ENCODE results near the gene PRKAA1.
"Not testable (repeated sequence)": the region's sequence is repeated elsewhere in the genome, so short reads cannot be mapped to it uniquely, and the experiment has no call there.

PRKAA1 gene

DNA sequence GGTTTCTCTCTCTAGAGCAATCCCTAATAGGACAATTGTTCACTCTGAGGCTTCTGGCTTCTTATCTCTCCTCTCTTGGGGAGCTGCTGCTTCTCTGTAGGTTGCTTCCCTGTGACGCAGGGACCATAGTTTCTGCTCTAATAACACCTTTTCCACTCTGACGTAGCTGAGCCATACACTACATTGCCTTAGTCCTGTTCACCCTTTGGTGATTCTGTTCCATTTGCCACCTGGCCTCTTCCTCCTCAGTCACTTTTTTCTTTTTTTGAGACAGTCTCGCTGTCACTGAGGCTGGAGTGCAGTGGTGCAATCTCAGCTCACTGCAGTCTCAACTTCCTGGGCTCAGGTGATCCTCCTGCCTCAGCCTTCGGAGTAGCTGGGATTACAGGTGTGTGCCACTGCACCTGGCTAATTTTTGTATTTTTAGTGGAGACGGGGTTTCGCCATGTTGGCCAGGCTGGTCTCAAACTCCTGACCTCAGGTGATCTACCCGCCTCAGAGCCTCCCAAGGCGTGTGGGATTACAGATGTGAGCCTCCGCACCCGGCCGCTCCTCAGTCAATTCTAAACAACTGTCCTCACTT lies 27.4 kb upstream of the PRKAA1 start:
- DNase-seq (ENCODE audit: low read depth): not testable (repeated sequence)

DNA sequence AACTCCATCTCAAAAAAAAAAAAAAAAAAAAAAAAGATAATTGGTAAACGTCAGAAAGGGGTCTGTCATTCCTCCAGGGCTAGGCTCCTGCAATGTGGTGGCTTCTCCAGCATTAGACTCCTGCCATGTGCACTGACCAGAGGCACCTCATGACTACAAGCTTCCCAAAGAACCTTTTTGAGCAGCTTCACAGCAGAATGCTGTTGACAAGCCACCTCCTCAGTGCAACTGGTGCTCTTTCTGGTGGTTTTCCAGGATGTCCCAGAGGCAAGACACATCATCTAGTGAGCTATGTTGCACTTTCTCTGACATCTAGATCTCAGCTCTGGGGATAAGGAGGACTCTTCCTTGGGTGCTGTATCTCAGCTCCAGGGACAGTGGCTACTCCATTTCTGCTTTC lies 25.3 kb upstream of the PRKAA1 start:
- DNase-seq (ENCODE audit: low read depth): no peak

DNA sequence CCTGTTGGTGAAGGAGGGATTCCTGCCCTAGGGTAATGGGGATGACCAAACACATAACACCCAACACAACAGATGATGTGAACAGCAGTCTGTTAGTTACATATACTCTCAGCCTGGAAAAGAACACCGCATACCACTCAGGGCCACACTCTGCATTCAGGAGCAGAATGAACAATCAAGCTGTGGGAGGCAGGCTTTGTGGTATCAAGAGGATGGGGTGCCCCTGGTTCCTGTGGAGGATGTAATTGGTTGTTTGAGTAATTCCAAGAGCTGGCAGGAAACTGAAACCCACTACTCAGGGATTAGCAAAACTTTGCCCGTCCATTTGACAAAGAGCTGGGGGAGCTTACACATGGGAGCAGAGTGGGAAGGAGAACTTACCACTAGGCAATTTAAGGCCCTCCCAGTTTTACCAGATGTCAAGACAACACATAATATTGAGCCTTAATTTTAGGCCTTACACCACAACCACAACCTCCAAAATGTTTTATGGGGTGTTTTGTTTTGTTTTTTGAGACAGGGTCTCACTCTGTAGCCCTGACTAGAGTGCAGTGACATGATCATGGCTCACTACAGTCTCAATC lies 15.6 kb upstream of the PRKAA1 start:
- DNase-seq (ENCODE audit: low read depth): no peak

DNA sequence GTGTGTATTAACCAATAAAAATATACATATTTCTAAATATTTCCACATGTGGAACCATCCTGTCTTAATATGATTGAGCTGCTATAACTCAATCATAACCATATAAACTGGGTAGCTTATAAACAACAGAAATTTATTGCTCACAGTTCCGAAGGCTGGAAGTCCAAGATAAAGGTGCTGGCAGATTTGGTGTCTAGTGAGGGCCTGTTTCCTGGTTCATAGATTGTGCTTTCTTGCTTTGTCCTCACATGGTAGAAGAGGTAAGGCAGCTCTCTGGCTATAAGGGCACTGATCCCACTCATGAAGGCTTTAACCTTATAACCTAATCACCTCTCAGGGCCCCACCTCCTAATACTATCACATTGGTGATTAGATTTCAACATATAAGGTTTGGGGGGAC lies 14.0 kb upstream of the PRKAA1 start:
- DNase-seq (ENCODE audit: low read depth): no peak

DNA sequence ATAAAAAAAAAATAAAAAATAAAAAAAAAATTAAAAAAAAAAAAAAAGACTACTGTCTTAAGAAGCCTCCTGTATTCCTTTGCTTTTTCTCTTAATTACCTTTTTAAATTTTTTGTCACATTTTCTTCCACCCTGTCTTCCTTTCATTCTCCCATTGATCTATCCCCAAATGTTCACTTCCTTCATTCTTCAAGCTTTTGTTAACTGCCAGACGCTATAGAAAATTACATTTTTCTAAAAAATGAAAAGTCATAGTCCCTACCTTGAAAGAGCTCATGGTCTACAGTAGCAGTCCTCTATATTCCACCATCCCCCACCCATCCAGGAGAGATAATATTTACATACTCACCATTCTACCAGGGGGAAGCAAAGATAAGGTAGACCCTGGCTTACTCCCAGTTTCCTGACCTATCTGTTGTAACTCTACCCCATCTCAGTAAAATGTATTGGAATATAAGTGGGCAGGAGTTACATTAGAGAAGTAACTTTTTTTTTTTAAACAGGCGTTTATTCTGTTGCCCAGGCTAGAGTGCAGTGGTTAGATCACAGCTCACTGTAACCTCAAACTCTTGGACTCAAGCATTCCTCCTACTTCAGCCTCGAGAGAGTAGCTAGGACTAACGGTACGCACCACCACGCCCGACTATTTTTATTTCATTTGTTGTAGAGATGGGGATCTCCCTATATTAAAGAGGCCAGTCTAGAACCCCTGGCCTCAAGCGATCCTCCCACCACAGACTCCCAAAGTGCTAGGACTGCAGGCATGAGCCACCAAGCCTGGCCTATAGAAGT lies 3.8 kb upstream of the PRKAA1 start:
- no peak for DNase-seq (ENCODE audit: low read depth)

DNA sequence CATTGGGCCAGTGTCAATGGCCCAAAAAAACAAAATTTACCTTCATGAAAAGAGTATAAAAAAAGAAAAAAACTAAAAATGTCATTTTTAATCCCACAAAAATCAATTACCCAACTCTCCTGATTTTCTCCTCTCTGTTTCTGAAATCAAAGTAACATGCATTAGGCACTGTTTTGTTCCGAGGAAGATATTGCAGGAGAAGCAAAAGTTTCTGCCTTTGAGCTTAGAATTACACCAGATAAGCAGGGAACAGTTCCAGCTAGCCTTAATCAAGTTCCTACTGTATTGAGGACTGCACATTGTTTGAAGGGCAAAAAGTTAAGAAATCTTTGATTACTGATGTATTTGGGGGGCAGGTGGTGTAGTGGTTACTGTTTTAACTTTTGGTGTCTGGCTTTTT lies 1.1 kb upstream of the PRKAA1 start:
- DNase-seq (ENCODE audit: low read depth): no peak

DNA sequence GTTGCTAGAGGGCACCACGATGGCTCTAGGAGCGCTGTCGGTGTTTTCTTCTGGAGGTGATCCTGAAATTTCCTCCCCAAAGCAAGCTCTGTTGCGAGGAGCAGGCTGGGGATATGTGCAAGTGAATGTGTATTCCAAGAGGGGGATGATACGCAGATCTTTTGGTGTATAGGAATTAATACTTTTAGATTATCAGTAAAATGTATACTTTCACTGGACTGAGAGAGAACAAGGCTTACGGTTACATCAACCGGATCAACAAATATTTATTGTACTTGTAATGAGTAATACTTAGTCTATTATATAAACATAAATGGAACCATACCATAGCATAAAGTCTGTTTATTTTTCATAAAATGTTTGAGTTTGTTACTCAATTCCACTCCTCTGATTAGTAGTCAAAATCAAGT lies 632 bp upstream of the PRKAA1 start:
- no peak for DNase-seq (ENCODE audit: low read depth)

DNA sequence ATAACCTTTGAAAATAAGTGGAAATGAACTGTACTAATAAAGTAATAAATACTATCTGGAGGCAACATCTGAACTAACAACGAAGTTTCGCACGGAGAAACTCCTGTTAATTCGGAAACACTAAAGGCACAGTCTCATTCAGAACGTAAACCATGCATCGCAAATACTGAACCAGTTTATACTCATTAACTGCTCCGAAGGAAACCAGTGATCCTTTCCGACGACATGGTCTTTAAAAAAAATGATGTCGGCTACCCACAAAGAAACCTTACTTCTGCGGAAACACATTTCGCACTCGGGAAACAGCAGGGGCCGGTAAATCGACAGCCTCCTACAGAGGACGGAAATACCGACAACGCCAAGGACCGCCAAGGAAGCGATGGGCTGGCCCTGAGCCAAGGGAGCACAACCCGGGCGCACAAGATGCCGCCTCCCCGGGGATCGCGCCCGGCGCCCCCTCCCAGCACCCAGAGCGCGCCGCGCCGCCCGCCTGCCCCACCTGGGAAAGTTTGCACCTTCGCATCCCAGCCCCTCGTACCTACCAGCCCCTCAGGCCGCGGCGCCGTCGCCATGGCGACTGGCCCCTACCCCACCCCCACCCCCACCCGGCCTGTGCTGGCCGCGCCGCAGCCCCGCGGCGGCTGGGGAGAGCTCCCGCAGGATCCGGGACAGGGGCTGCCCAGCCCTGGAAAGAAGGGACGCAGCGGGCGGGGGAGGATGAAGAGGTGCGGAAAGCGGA lies 732 bp downstream of the PRKAA1 start:
- no peak for DNase-seq (ENCODE audit: low read depth)

DNA sequence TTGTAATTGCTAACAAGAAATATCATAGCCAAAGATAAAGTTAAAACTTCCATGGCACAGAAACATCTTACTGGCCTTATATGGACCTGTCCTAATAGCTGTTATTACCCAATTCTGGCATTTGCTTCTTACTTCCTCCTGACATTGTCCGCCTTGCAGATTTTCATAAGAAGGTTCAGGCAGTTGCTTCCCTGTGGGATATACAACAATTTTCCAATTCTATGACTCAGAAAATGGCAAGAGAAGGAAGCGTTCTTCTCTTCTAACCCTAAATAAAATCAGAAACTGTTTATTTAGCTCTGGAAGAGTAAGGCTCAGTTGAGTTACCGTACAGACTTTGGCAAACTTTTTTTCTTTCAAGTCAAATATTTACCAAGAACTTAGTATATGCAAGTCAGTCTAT lies 1.7 kb downstream of the PRKAA1 start:
- no peak for DNase-seq (ENCODE audit: low read depth)

DNA sequence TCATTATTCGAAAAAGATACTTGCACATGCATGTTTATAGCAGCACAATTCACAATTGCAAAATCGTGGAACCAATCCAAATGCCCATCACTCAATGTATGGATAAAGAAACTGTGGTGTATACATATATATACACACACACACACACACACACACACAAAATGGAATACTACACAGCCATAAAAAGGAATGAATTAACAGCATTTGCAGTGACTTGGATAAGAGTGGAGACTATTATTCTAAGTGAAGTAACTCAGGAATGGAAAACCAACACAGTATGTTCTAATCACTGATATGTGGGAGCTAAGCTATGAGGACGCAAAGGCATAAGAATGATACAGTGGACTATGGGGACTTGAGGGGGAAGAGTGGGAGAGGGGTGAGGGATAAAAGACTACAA lies 3.3 kb downstream of the PRKAA1 start:
- not testable (repeated sequence) for DNase-seq (ENCODE audit: low read depth)

DNA sequence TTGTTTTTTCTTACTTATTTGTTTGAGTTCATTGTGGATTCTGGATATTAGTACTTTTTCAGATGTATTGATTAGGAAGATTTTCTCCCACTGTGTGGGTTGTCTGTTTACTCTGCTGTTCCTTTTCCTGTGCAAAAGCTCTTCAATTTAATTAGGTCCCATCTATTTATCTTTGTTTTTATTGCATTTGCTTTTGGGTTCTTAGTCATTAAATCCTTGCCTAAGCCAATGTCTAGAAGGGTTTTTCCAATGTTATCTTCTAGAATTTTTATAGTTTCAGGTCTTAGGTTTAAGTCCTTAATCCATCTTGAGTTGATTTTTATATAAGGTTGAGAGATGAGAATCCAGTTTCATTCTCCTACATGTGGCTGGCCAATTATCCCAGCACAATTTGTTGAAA lies 3.8 kb downstream of the PRKAA1 start:
- DNase-seq (ENCODE audit: low read depth): not testable (repeated sequence)

DNA sequence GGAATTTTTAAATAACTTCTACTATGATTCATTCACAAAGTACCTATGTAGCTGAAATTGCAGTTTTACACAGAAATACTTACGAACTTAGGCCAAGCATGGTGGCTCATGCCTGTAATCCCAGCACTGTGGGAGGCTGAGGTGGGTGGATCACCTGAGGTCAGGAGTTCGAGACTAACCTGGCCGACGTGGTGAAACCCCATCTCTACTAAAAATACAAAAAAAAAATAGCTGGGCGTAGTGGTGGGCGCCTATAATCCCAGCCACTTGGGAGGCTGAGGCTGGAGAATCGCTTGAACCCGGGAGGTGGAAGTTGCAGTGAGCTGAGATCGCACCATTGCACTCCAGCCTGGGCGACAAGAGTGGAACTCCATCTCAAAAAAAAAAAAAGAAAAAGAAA lies 5.5 kb downstream of the PRKAA1 start:
- not testable (repeated sequence) for DNase-seq (ENCODE audit: low read depth)

DNA sequence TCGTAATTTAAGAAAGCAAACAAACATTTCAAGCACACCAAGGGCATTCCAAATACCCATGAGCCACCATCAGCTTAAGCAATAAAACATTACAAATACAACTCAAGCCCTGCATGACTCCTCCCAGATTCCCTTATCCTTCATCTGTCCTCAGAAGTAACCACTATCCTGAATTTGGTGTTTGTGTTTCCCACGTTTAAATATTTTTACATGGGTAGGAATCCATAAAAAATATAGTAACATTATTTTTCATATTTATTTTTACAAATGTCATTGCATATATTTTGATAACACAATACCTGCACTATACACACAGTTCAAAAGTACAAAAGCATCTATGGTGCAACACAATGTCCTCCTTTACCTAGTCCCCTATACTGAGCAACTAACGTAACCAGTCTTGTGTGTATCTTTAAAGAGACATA lies 6.4 kb downstream of the PRKAA1 start:
- no peak for DNase-seq (ENCODE audit: low read depth)

DNA sequence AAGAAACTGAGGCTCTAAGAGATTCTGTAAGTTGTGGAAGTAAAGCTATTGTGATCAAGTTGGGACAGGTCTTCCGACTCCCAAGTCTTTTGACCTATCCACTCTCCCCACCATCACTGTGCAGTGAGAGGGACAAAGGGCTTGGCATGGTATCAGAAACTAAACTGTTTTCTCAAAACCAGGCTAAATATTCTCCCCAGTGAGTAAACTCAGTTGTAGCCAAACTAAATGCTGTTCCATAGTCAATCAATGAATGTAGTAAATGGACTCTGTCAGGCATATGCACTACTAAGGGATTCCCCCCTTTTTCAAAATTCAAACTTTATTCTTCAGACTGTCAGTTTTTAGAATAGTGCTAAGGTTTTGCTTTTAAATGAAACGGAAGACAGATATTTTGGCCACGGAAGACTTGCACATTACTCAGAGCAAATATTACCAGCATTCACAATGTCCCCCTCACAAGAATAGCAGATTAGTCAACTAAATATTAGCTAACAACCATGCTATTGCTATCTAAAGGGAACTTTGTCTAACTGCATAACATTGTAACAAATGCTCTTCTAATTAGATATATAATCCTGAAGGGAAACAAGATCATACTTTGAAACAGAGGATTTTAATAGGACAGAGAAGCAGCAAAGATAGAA lies 7.1 kb downstream of the PRKAA1 start:
- DNase-seq (ENCODE audit: low read depth): no peak

DNA sequence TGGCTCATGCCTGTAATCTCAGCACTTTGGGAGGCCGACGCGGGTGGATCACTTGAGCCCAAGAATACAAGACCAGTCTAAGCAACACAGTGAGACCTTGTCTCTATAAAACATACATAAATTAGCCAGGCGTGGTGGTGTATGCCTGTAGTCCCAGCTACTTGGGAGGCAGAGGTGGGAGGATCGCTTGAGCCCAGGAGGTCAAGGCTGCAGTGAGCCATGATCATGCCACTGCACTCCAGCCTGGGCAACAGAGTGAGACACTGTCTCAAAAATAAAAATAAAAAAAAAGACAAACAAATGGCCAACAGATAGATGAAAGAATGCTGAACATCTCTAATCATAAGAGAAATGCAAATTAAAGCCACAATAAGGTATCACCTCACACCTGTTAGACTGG lies 9.2 kb downstream of the PRKAA1 start:
- not testable (repeated sequence) for DNase-seq (ENCODE audit: low read depth)

DNA sequence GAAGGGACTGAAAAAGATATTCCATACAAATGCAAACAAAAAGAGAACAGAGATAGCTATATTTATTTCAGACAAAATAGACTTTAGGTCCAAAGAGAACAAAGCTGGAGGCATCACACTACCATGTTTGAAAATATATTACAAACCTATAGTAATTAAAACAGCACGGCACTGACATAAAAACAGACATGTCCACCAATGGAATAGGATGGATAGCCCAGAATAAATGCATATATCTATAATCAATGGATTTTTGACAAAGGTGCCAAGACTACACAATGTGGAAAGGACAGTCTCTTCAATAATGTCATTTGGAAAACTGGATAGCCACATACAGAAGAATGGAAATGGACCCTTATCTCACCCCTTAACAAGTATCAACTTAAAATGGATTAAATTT lies 10.2 kb downstream of the PRKAA1 start:
- no peak for DNase-seq (ENCODE audit: low read depth)

DNA sequence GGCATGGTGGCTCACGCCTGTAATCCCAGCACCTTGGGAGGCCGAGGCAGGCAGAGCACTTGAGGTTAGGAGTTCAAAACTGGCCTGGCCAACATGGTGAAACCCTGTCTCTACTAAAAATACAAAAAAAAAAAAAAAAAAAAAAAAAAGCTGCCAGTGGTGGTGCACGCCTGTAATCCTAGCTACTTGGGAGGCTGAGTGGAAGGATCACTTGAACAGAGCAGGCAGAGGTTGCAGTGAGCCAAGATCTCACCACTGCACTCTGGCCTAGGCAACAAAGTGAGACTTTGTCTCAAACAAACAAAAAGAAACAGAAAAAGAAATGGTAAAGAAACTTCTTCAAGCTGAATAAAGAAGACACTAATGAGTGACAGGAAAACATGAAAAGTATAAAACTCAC lies 11.5 kb downstream of the PRKAA1 start:
- DNase-seq (ENCODE audit: low read depth): not testable (repeated sequence)

DNA sequence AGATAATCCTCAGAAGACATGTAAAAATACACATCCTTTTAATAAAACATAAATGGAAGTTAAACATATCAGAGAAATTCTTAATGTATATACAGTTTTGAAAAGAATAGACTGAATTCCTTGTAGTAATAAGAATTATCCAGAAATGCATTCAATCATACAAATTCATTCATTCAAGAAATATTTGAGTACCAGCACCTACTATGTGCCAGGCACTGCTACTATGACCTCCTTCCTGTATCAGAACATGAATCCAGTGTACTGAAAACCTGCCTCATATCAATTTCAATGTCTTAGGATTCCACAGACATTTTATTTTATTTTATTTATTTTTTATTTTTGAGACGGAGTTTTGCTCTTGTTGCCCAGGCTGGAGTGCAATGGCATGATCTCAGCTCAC lies 13.3 kb downstream of the PRKAA1 start:
- no peak for DNase-seq (ENCODE audit: low read depth)

DNA sequence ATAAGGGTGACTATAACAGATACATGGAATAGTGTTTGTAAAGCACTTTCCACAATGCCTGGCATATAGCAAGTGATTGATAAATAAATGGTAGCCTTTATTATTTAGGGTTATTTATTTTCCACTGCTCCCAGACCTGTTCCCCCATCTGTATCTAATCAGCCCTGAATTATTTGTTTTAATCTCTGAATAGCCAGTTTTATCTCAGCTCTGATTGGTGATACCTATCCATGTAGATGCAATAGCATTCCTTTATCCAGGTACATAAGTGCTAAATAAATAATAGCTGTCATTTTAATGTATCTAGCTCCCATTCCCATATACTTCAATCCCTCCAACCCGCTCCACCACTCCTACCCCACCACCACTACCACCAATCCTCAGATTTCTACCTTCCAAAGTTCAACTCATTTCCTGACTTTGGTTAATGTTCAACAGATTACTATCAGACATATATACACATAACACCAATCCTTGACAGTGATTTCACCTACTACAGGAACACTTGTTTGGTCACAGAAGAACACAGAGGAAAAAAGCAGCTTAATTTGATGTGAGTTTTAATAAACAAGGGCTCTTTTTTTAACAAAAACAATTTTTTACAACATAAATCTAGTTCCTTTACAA lies 14.0 kb downstream of the PRKAA1 start:
- DNase-seq (ENCODE audit: low read depth): no peak

DNA sequence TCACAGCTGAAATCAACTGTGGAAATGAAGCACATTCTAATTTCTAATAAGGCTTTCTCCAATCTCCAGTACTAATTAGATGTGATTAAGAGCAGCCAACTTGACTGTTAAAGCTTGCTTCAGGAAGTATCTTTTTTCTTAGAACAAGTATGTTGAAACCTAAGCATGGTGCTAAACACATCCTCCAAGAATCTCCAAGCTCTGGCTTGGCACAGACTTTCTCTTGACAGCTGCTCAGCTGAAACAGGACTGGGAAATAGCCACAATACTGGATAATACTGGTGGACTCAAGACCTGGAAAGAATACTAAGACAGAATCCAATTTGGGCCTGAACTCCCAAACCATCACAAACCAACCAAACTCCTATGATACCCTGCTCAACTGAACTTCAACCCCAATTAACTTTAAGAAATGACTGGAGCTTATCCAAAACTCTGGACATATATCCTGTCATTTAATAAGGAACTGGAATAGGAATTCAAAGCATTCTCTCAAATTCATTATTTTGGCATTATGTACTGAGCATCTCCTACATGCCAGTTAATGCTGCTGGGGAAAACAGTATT lies 16.2 kb downstream of the PRKAA1 start:
- DNase-seq (ENCODE audit: low read depth): no peak

DNA sequence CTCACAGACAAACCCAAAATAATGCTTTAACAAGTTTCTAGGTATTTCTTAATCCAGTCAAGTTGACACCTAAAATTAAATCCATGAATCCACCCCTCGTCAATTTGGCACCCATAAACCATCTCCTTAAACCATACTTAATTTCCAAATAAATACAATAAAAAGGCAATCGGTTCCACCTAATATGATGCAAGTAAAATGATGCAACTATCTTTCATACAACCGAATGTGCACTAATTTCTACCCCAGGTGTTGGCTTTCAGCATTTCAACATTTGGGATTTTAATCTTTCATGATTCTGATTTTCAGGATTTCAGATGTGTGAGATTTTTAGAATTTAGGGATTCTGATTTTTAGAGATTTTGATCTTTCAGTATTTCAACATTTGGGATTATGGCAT lies 17.3 kb downstream of the PRKAA1 start:
- no peak for DNase-seq (ENCODE audit: low read depth)

DNA sequence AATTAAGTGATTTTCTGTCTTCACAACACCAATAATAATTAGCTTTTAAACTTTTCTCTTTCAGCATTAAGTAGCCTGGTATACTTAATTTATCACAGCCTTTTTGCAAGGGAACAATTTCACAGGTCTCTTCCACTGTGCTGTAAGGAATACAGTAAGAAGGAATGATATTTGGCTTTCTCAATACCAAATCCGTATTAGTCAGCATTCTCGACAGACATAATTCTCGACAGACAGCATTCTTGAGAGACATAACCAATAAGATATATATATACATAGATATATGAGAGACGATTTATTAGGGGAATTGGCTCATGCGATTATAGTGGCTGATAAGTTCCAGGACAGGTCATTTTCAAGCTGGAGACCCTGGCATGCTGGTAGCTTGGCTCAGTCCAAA lies 18.0 kb downstream of the PRKAA1 start:
- no peak for DNase-seq (ENCODE audit: low read depth)

Measured in non-pigmented ciliary epithelial cell (primary cell).